Measurements from ENCODE around the gene KCTD17. TPM values are rescaled to one million over a fixed set of nuclear protein-coding genes. Genes with fewer than 3 reads are reported as not detected.

Gene KCTD17
- total and polyA plus RNA-seq, 4 donors, result 2.0 to 5.2 (median 3.7) TPM

GRCh38 chr22:37009490-37009889 is 42.1 kb upstream of the KCTD17 start:
- H3K9ac ChIP-seq (ENCODE audit: low read depth in 1 of 2, low read length in 2 of 2), result no peak overlapping the region
- no peaks in the 10 kb centered on the region for H3K9me3 ChIP-seq (ENCODE audit: control insufficient read depth in 4 of 4, low read length in 3 of 4)
- WGBS, result 90% methylated on average over 2 of the region's 2 CpGs
- no peak for DNase-seq (ENCODE audit: low spot score)
- no peak overlapping the region for H3K27ac ChIP-seq (ENCODE audit: low read depth in 1 of 2, low read length in 2 of 2)
- no peaks in the 10 kb centered on the region for H3K27me3 ChIP-seq (ENCODE audit: control insufficient read depth in 4 of 4, insufficient read depth in 4 of 4, low read length in 3 of 4)
- TF ChIP-seq HNF4A (conservative IDR thresholded peaks at IDR 0.05) (no peak), FOXA2 (IDR thresholded peaks at IDR 0.05) (no peak), FOXA1 (IDR thresholded peaks at IDR 0.05) (no peak)
- no peak overlapping the region for H3K4me3 ChIP-seq (ENCODE audit: low read depth in 1 of 3, low read length in 3 of 3)
- peaks cover 17 to 45% (median 28%) of the 10 kb centered on the region in 4 donors for H3K4me1 ChIP-seq (ENCODE audit: control insufficient read depth in 4 of 4, insufficient read depth in 4 of 4, low read length in 3 of 4)
- no peaks in the 10 kb centered on the region for H3K36me3 ChIP-seq (ENCODE audit: control insufficient read depth in 4 of 4, insufficient read depth in 3 of 4, low read depth in 1 of 4, low read length in 3 of 4)

- Histone ChIP-seq H3K4me3 (ENCODE audit: low read depth in 1 of 3, low read length in 3 of 3) (no peak overlapping the region), H3K4me1 (ENCODE audit: control insufficient read depth in 4 of 4, insufficient read depth in 4 of 4, low read length in 3 of 4) (peaks cover 20 to 51% (median 34%) of the 10 kb centered on the region in 4 donors), H3K36me3 (ENCODE audit: control insufficient read depth in 4 of 4, insufficient read depth in 3 of 4, low read depth in 1 of 4, low read length in 3 of 4) (no peaks in the 10 kb centered on the region), H3K9ac (ENCODE audit: low read depth in 1 of 2, low read length in 2 of 2) (no peak overlapping the region), H3K27me3 (ENCODE audit: control insufficient read depth in 4 of 4, insufficient read depth in 4 of 4, low read length in 3 of 4) (no peaks in the 10 kb centered on the region), H3K27ac (ENCODE audit: low read depth in 1 of 2, low read length in 2 of 2) (peak overlapping the region; percentile 11 to 37), H3K9me3 (ENCODE audit: control insufficient read depth in 4 of 4, low read length in 3 of 4) (no peaks in the 10 kb centered on the region)
- no peak for TF ChIP-seq HNF4A (conservative IDR thresholded peaks at IDR 0.05)
- no peak for TF ChIP-seq YY1 (IDR thresholded peaks at IDR 0.05)
- no peak for TF ChIP-seq NR2F2 (IDR thresholded peaks at IDR 0.05)
- TF ChIP-seq TAF1 (conservative IDR thresholded peaks at IDR 0.05), result no peak
- no peak for TF ChIP-seq GABPA (IDR thresholded peaks at IDR 0.05 in 1 of 2, conservative IDR thresholded peaks at IDR 0.05 in 1 of 2)
- TF ChIP-seq MAX (IDR thresholded peaks at IDR 0.05), result no peak
- TF ChIP-seq REST (IDR thresholded peaks at IDR 0.05), result no peak
- TF ChIP-seq RXRA (IDR thresholded peaks at IDR 0.05), result no peak
- no peak for TF ChIP-seq ZBTB33 (IDR thresholded peaks at IDR 0.05)
- no peak for TF ChIP-seq FOXA1 (IDR thresholded peaks at IDR 0.05)
- TF ChIP-seq HNF4G (IDR thresholded peaks at IDR 0.05), result no peak
- TF ChIP-seq EGR1 (IDR thresholded peaks at IDR 0.05; ENCODE audit: low read depth in 2 of 2), result no peak
- no peak for TF ChIP-seq RAD21 (IDR thresholded peaks at IDR 0.05)
- DNase-seq (ENCODE audit: low spot score), result no peak
- 75% methylated on average over 4 of the region's 4 CpGs for WGBS
Measured at GRCh38 chr22:37010174-37010573, 41.4 kb upstream of the KCTD17 start.

GRCh38 chr22:37010976-37011375 is 40.6 kb upstream of the KCTD17 start:
- no peaks in the 10 kb centered on the region for H3K36me3 ChIP-seq (ENCODE audit: control insufficient read depth in 4 of 4, insufficient read depth in 3 of 4, low read depth in 1 of 4, low read length in 3 of 4)
- no peak overlapping the region for H3K4me3 ChIP-seq (ENCODE audit: low read depth in 1 of 3, low read length in 3 of 3)
- DNase-seq (ENCODE audit: low spot score), result no peak
- H3K4me1 ChIP-seq (ENCODE audit: control insufficient read depth in 4 of 4, insufficient read depth in 4 of 4, low read length in 3 of 4), result peaks cover 21 to 57% (median 40%) of the 10 kb centered on the region in 4 donors
- WGBS, result 77% methylated on average over 20 of the region's 20 CpGs
- H3K9me3 ChIP-seq (ENCODE audit: control insufficient read depth in 4 of 4, low read length in 3 of 4), result no peaks in the 10 kb centered on the region
- H3K27ac ChIP-seq (ENCODE audit: low read depth in 1 of 2, low read length in 2 of 2), result peak overlapping the region in 1 of 2 donors; percentile 9
- H3K27me3 ChIP-seq (ENCODE audit: control insufficient read depth in 4 of 4, insufficient read depth in 4 of 4, low read length in 3 of 4), result no peaks in the 10 kb centered on the region
- no peak overlapping the region for H3K9ac ChIP-seq (ENCODE audit: low read depth in 1 of 2, low read length in 2 of 2)
- TF ChIP-seq CTCF (IDR thresholded peaks at IDR 0.05; ENCODE audit: low read depth, low read length, missing input control), result no peak
- no peak for TF ChIP-seq NR2F2 (IDR thresholded peaks at IDR 0.05)
- no peak for TF ChIP-seq ATF3 (IDR thresholded peaks at IDR 0.05)
- TF ChIP-seq YY1 (IDR thresholded peaks at IDR 0.05), result no peak
- no peak for TF ChIP-seq HNF4A (conservative IDR thresholded peaks at IDR 0.05)
- no peak for TF ChIP-seq RAD21 (IDR thresholded peaks at IDR 0.05)
- no peak for TF ChIP-seq FOXA2 (IDR thresholded peaks at IDR 0.05)
- TF ChIP-seq FOXA1 (IDR thresholded peaks at IDR 0.05), result no peak
- TF ChIP-seq REST (IDR thresholded peaks at IDR 0.05), result no peak
- TF ChIP-seq JUND (IDR thresholded peaks at IDR 0.05), result no peak
- no peak for TF ChIP-seq HNF4G (IDR thresholded peaks at IDR 0.05)
